Measurements from ENCODE around the gene CD1C. TPM values are rescaled to one million over a fixed set of nuclear protein-coding genes. Genes with fewer than 3 reads are reported as not detected.
A peak's percentile ranks its signal among the peaks of the same experiment; 100 is the strongest.

CD1C gene
- total and polyA plus RNA-seq, 10 of the 15 experiments (the other 5 are each of a cell fraction or from before 2014, with no cell fraction given): 0.82 to 19.0 (median 9.2) TPM

DNA sequence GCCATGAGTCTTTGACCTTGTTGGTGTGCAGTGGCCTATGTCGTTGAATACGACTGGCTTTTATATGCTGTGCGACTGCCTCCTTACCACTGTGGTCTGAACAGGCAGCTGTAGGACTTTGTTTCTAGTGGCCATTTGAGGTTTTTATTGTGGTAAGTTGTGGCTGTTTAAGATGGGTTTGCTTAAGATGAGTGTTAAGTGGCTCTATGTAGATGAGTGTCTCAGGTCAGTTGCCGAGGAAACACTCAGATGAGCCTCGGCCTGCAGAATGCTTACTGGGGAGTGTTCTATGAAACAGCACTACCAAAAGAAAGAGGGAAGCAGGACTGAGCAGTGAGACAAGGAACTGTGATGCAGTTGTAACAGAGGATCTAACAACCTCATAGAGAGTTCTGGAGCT lies 14.9 kb upstream of the CD1C start:
- Histone ChIP-seq H3K27me3 (replicated peaks in 1 of 2; ENCODE audit: control insufficient read depth in 2 of 2, insufficient read depth in 2 of 2, low read length in 1 of 2) (no peaks in the 10 kb centered on the region), H3K27ac (ENCODE audit: control insufficient read depth, insufficient read depth) (no peak overlapping the region), H3K79me2 (ENCODE audit: control insufficient read depth, insufficient read depth, low read length) (no peaks in the 10 kb centered on the region), H3K36me3 (ENCODE audit: control insufficient read depth in 2 of 2, insufficient read depth in 2 of 2, low read length in 1 of 2) (no peaks in the 10 kb centered on the region), H3K4me2 (ENCODE audit: control insufficient read depth, insufficient read depth) (no peak overlapping the region), H3K4me1 (ENCODE audit: control insufficient read depth, insufficient read depth, low read length) (no peaks in the 10 kb centered on the region; the same call in 1 of the 2 replicates), H4K20me1 (ENCODE audit: control insufficient read depth, insufficient read depth) (no peaks in the 10 kb centered on the region), H2AFZ (ENCODE audit: control insufficient read depth, low read depth, low read length) (no peak overlapping the region), H3K9me3 (replicated peaks; ENCODE audit: control insufficient read depth, insufficient read depth, low read length) (no peaks in the 10 kb centered on the region; the same call in 2 of the 3 replicates), H3K4me3 (no peak overlapping the region), H3K9ac (ENCODE audit: control insufficient read depth, insufficient read depth, low read length) (no peak overlapping the region)
- intact Hi-C loops (cut with micrococcal nuclease; ENCODE audit: unreplicated experiment) (no loop called here), in situ Hi-C loops (cut with MboI) (no loop called here)
- RAD21 ChIA-PET (ENCODE audit: unreplicated experiment): interaction anchor here (0.7 to 3.4 kb wide), 3 partner anchors 11 to 71 kb away, joined by 3 to 29 read pairs (median 3); no protein-coding TSS in a partner anchor
- SMC1A ChIA-PET (ENCODE audit: uncharacterized antibody, unreplicated experiment): interaction anchor here (1.3 to 4.0 kb wide), 4 partner anchors 10 to 71 kb away, joined by 6 to 31 read pairs (median 8); no protein-coding TSS in a partner anchor
- BruUV-seq (replicated peaks): no TSS peak
- WGBS (ENCODE audit: insufficient coverage, insufficient replicate concordance, low lambda C conversion rate, missing lambda C conversion rate): 28% methylated on average over 5 of the region's 5 CpGs
- POLR2A ChIA-PET: no interaction called here
- no peak for DNase-seq (ENCODE audit: low read depth, low spot score)
- CTCF ChIA-PET: interaction anchor here (1.8 to 2.0 kb wide), 3 partner anchors 10 to 70 kb away, joined by 5 to 9 read pairs (median 5); no protein-coding TSS in a partner anchor
- no peak for FAIRE-seq
- 0 out of 2 replicates have a peak, but pooled peaks have one; percentile 19 for TF ChIP-seq TCF12 (IDR thresholded peaks at IDR 0.05; ENCODE audit: low read depth, low read length)
- peak; percentile 37; the same call in 1 of the 2 replicates for TF ChIP-seq MTA2 (IDR thresholded peaks at IDR 0.05; ENCODE audit: low read depth)
- no peak for TF ChIP-seq MEF2B (IDR thresholded peaks at IDR 0.05; ENCODE audit: partially characterized antibody, poor library complexity, severe bottlenecking)
- TF ChIP-seq NR2F1 (conservative IDR thresholded peaks at IDR 0.05): peak; percentile 67
- TF ChIP-seq, protein P1, sequence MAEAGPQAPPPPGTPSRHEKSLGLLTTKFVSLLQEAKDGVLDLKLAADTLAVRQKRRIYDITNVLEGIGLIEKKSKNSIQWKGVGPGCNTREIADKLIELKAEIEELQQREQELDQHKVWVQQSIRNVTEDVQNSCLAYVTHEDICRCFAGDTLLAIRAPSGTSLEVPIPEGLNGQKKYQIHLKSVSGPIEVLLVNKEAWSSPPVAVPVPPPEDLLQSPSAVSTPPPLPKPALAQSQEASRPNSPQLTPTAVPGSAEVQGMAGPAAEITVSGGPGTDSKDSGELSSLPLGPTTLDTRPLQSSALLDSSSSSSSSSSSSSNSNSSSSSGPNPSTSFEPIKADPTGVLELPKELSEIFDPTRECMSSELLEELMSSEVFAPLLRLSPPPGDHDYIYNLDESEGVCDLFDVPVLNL (IDR thresholded peaks at IDR 0.05; ENCODE audit: low read depth, low read length): no peak
- no peak for TF ChIP-seq CREM (IDR thresholded peaks at IDR 0.05; ENCODE audit: low read depth)
- TF ChIP-seq MYC (IDR thresholded peaks at IDR 0.05; ENCODE audit: insufficient read depth, insufficient read length, insufficient replicate concordance, low read length, severe bottlenecking): no peak
- TF ChIP-seq RUNX3 (IDR thresholded peaks at IDR 0.05; ENCODE audit: low read length): peak; percentile 84
- peak in 1 of 2 experiments; percentile 18; a peak in 1 of 4 replicates for TF ChIP-seq IKZF2 (IDR thresholded peaks at IDR 0.05)
- no peak for TF ChIP-seq JUNB (IDR thresholded peaks at IDR 0.05)
- peak; percentile 54; the same call in 1 of the 2 replicates for TF ChIP-seq IKZF1 (conservative IDR thresholded peaks at IDR 0.05)
- TF ChIP-seq CBFB (IDR thresholded peaks at IDR 0.05; ENCODE audit: low read depth): 0 out of 2 replicates have a peak, but pooled peaks have one; percentile 23
- TF ChIP-seq ZNF217 (IDR thresholded peaks at IDR 0.05): no peak
- no peak for TF ChIP-seq NFIC (IDR thresholded peaks at IDR 0.05; ENCODE audit: low read depth, low read length)
- no peak for TF ChIP-seq FOXM1 (IDR thresholded peaks at IDR 0.05; ENCODE audit: low read depth, low read length)
- no peak for TF ChIP-seq PML (IDR thresholded peaks at IDR 0.05; ENCODE audit: low read length)
- TF ChIP-seq DPF2 (IDR thresholded peaks at IDR 0.05): 0 out of 2 replicates have a peak, but pooled peaks have one; percentile 22
- TF ChIP-seq, protein P2, sequence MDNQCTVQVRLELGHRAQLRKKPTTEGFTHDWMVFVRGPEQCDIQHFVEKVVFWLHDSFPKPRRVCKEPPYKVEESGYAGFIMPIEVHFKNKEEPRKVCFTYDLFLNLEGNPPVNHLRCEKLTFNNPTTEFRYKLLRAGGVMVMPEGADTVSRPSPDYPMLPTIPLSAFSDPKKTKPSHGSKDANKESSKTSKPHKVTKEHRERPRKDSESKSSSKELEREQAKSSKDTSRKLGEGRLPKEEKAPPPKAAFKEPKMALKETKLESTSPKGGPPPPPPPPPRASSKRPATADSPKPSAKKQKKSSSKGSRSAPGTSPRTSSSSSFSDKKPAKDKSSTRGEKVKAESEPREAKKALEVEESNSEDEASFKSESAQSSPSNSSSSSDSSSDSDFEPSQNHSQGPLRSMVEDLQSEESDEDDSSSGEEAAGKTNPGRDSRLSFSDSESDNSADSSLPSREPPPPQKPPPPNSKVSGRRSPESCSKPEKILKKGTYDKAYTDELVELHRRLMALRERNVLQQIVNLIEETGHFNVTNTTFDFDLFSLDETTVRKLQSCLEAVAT (IDR thresholded peaks at IDR 0.05): peak; percentile 48; the same call in 1 of the 2 replicates
- no peak for TF ChIP-seq RAD21 (IDR thresholded peaks at IDR 0.05; ENCODE audit: insufficient read depth, low read depth, low read length)
- peak; percentile 94 for ATAC-seq

Data from GM12878 (cell line).